Keratinocyte (primary cell): ENCODE data around the gene MERTK.

Source experiments
- CTCF ChIP-seq, 3 experiments: IDR thresholded peaks in 1 of 3; conservative IDR thresholded peaks in 1 of 3; optimal IDR thresholded peaks in 1 of 3; 2 replicates in 2 of 3; 3 replicates in 1 of 3; pipeline versions ENCODE3 to v1.5.1; 2011; ENCODE audit warnings: low read length in 3 of 3, mild to moderate bottlenecking in 3 of 3, moderate library complexity in 2 of 3, control low read depth in 1 of 3, inconsistent platforms in 1 of 3; ENCODE audit not compliant: insufficient read depth in 2 of 3; ENCODE audit errors: extremely low read depth in 1 of 3
- EZH2 ChIP-seq: IDR thresholded peaks from one replicate; pipeline ENCODE4 v1.6.1; 2012; ENCODE audit warnings: inconsistent platforms, mild to moderate bottlenecking, low read length, moderate library complexity

- TF ChIP-seq EZH2 (no peak), CTCF (optimal IDR thresholded peaks at IDR 0.05 in 1 of 3, IDR thresholded peaks at IDR 0.05 in 1 of 3, conservative IDR thresholded peaks at IDR 0.05 in 1 of 3; ENCODE audit: extremely low read depth in 1 of 3, insufficient read depth in 2 of 3, low read length in 3 of 3) (no peak)
Measured at GRCh38 chr2:111909079-111909478, 10.7 kb downstream of the MERTK start.
